PC-3 (cell line): ENCODE results near the gene NADK. TPM values are rescaled to one million over a fixed set of nuclear protein-coding genes. Genes with fewer than 3 reads are reported as not detected.

Experiments used
- ATAC-seq: fragments of 200-7000 bp; cut with Tn5 transposase; 2 replicates; pipeline ENCODE4 v1.9.1; 2020; ENCODE audit warnings: mild to moderate bottlenecking, moderate library complexity
- BruUV-seq: library from RNA; stranded (reverse); fragments of 400-500 nt; replicated peaks from 2 replicates; lab custom pipeline; 2021; lab: Mats Ljungman, UMichigan
- CTCF ChIA-PET: fragments of 300-600 bp; sonication (Branson Sonifier 250); formaldehyde crosslinking; loops from one replicate; lab custom pipeline; 2022; ENCODE audit warnings: antibody characterized with exemption; lab: Charles Lee
- POLR2A ChIA-PET: fragments of 300-600 bp; sonication (Branson Sonifier 250); formaldehyde crosslinking; loops from one replicate; lab custom pipeline; 2022; ENCODE audit warnings: antibody characterized with exemption; ENCODE audit not compliant: unreplicated experiment; lab: Charles Lee
- DNase-seq: peaks from one replicate; pipeline ENCODE4 v3.0.0-alpha.2; 2015
- H2AFZ ChIP-seq: fragments of 300-600 bp; sonication (generic); 2 replicates; pipeline ENCODE4 v1.6.0; 2016; ENCODE audit warnings: antibody characterized with exemption, low read length
- H3F3A ChIP-seq: fragments of 300-600 bp; sonication (generic); one replicate; pipeline ENCODE4 v1.6.0; 2017; ENCODE audit warnings: antibody characterized with exemption, low read length, control low read depth, mild to moderate bottlenecking; ENCODE audit not compliant: unreplicated experiment
- H3K27ac ChIP-seq: fragments of 300-600 bp; sonication (generic); 2 replicates; pipeline ENCODE4 v1.5.1; 2016; ENCODE audit warnings: mild to moderate bottlenecking, low read length
- H3K27me3 ChIP-seq: fragments of 300-600 bp; sonication (generic); 2 replicates; pipeline ENCODE4 v1.6.1; 2016; ENCODE audit warnings: low read length, mixed read lengths
- H3K36me3 ChIP-seq: fragments of 300-600 bp; sonication (generic); 2 replicates; pipeline ENCODE4 v1.6.1; 2016; ENCODE audit warnings: low read depth, mixed run types, low read length, mixed read lengths
- H3K4me1 ChIP-seq: fragments of 300-600 bp; sonication (generic); 2 replicates; pipeline ENCODE4 v1.5.1; 2016; ENCODE audit warnings: low read length; ENCODE audit not compliant: insufficient read depth
- H3K4me2 ChIP-seq: fragments of 300-600 bp; sonication (generic); 2 replicates; pipeline ENCODE4 v1.6.0; 2016; ENCODE audit warnings: low read length
- H3K4me3 ChIP-seq: fragments of 300-600 bp; sonication (generic); 2 replicates; pipeline ENCODE4 v1.5.1; 2016; ENCODE audit warnings: mild to moderate bottlenecking, low read length, mixed read lengths
- H3K79me2 ChIP-seq: fragments of 300-600 bp; sonication (generic); 2 replicates; pipeline ENCODE4 v1.6.1; 2017; ENCODE audit warnings: low read length, mixed read lengths
- H3K9ac ChIP-seq: fragments of 300-600 bp; sonication (generic); 2 replicates; pipeline ENCODE4 v1.6.0; 2016; ENCODE audit warnings: mild to moderate bottlenecking, low read length
- H3K9me2 ChIP-seq: fragments of 300-600 bp; sonication (generic); replicated peaks from 2 replicates; pipeline ENCODE4 v1.6.1; 2016; ENCODE audit warnings: mixed run types, low read length, mixed read lengths
- H3K9me3 ChIP-seq: fragments of 300-600 bp; sonication (generic); 2 replicates; pipeline ENCODE4 v1.6.1; 2016; ENCODE audit warnings: low read length, mixed read lengths
- H4K20me1 ChIP-seq: fragments of 300-600 bp; sonication (generic); 2 replicates; pipeline ENCODE4 v1.6.1; 2016; ENCODE audit warnings: low read length, mixed read lengths
- CTCF ChIP-seq: fragments of 300-600 bp; sonication (generic); conservative IDR thresholded peaks from 2 replicates; pipeline ENCODE4 v1.5.1; 2017; ENCODE audit warnings: antibody characterized with exemption, low read depth, mild to moderate bottlenecking, low read length
- EZH2 ChIP-seq: fragments of 300-600 bp; sonication (generic); IDR thresholded peaks from one replicate; pipeline ENCODE4 v1.6.1; 2017; ENCODE audit warnings: antibody characterized with exemption, mild to moderate bottlenecking, low read length; ENCODE audit not compliant: unreplicated experiment
- EZH2phosphoT487 ChIP-seq: fragments of 300-600 bp; sonication (generic); IDR thresholded peaks from 2 replicates; pipeline ENCODE4 v1.6.1; 2018; ENCODE audit warnings: mild to moderate bottlenecking, antibody characterized with exemption, low read length, borderline replicate concordance
- intact Hi-C: fragments of 100-400 bp; cut with micrococcal nuclease; formaldehyde crosslinking; loops from 2 replicates; pipeline ENCODE4 v1.9.0; 2023
- total RNA-seq: library from RNA; depleted of rRNA; stranded (reverse); fragments of >200 nt; gene quantifications from 2 replicates; pipeline ENCODE4 v1.2.3, GENCODE V29; 2014

Gene NADK
- total RNA-seq, 1 experiment from 2014 or later: 130 TPM

- POLR2A ChIA-PET: no interaction called here
- Histone ChIP-seq H3K9ac (peak overlapping the region; percentile 98), H3F3A (no peaks in the 10 kb centered on the region), H3K27ac (peak overlapping the region; percentile 3; the same call in 1 of the 2 replicates), H3K4me2 (peak overlapping the region; percentile 99), H3K9me3 (no peaks in the 10 kb centered on the region), H3K36me3 (peaks cover 17% of the 10 kb centered on the region), H3K79me2 (peaks cover 62% of the 10 kb centered on the region), H3K4me3 (peak overlapping the region; percentile 97), H3K27me3 (no peaks in the 10 kb centered on the region), H3K4me1 (peaks cover 32% of the 10 kb centered on the region), H4K20me1 (peaks cover 22% of the 10 kb centered on the region), H3K9me2 (no peaks in the 10 kb centered on the region), H2AFZ (no peak overlapping the region)
- no peak for TF ChIP-seq EZH2phosphoT487
- TF ChIP-seq CTCF: no peak
- no peak for TF ChIP-seq EZH2
- ATAC-seq: no peak
- intact Hi-C loops: loop anchor here (2.0 kb wide), 1 partner anchor 14 kb away; no protein-coding TSS in a partner anchor
- BruUV-seq: TSS peak; percentile 44
- CTCF ChIA-PET: interaction anchor here (0.5 to 1.0 kb wide), 2 partner anchors 36 to 132 kb away, joined by 8 to 10 read pairs; no protein-coding TSS in a partner anchor
- DNase-seq: peak; percentile 19
These were observed 1.3 kb downstream of the NADK start for GRCh38 chr1:1776672-1777582.

- Histone ChIP-seq H3K27me3 (no peaks in the 10 kb centered on the region), H3K9me3 (peaks cover 6% of the 10 kb centered on the region), H3K9ac (no peak overlapping the region), H3K4me3 (peak overlapping the region; percentile 33; the same call in 1 of the 2 replicates), H3F3A (no peaks in the 10 kb centered on the region), H3K4me2 (peak overlapping the region; percentile 99), H4K20me1 (peaks cover 22% of the 10 kb centered on the region), H3K4me1 (peaks cover 31% of the 10 kb centered on the region), H3K79me2 (peaks cover 74% of the 10 kb centered on the region), H2AFZ (no peak overlapping the region), H3K27ac (no peak overlapping the region), H3K36me3 (peaks cover 26% of the 10 kb centered on the region), H3K9me2 (no peaks in the 10 kb centered on the region)
- peak; percentile 9 for DNase-seq
- POLR2A ChIA-PET: no interaction called here
- CTCF ChIA-PET: no interaction called here
- 0 out of 2 replicates have a peak, but pooled peaks have one; percentile 10 for TF ChIP-seq CTCF
- TF ChIP-seq EZH2: no peak
- no TSS peak for BruUV-seq
- intact Hi-C loops: loop anchor here (2.0 kb wide), 1 partner anchor 13 kb away; no protein-coding TSS in a partner anchor
- ATAC-seq: no peak
These were observed 2.7 kb downstream of the NADK start for GRCh38 chr1:1775327-1776226.
